B cell (primary cell): Measurements from ENCODE around the gene LRRC74A.

Experiments
- EZH2 ChIP-seq: IDR thresholded peaks from 2 replicates; pipeline ENCODE4 v1.6.1; 2012; ENCODE audit warnings: borderline replicate concordance, low read depth, mild to moderate bottlenecking, moderate library complexity, low read length; ENCODE audit not compliant: insufficient read depth, poor library complexity, severe bottlenecking
- TF ChIP-seq, protein P1 (sequence below): fragments of 200-600 bp; IDR thresholded peaks from one replicate; pipeline ENCODE4 v1.8.0; 2022; ENCODE audit warnings: antibody characterized with exemption, mild to moderate bottlenecking

DNA sequence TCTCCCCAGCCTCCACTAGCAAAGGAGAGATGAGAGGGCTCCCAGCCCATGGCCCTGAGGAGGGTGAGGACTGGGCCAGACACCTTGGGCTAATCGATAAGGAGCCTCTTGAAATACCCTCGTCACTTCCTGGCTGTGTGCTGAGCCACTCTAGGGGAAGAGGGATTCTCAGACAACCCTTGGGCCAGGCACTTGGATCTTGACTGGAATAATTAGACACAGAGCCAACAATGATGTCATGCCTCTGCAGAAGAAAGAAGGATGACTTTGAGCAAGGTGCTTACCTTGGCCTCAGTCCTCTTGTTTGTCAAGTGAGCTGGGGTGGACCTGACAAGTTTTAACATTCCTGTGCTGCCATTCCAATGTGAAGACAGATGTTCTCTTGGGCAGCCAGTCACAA is 83.1 kb downstream of the LRRC74A start:
- TF ChIP-seq, protein P1, sequence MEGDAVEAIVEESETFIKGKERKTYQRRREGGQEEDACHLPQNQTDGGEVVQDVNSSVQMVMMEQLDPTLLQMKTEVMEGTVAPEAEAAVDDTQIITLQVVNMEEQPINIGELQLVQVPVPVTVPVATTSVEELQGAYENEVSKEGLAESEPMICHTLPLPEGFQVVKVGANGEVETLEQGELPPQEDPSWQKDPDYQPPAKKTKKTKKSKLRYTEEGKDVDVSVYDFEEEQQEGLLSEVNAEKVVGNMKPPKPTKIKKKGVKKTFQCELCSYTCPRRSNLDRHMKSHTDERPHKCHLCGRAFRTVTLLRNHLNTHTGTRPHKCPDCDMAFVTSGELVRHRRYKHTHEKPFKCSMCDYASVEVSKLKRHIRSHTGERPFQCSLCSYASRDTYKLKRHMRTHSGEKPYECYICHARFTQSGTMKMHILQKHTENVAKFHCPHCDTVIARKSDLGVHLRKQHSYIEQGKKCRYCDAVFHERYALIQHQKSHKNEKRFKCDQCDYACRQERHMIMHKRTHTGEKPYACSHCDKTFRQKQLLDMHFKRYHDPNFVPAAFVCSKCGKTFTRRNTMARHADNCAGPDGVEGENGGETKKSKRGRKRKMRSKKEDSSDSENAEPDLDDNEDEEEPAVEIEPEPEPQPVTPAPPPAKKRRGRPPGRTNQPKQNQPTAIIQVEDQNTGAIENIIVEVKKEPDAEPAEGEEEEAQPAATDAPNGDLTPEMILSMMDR, result no peak
- no peak for TF ChIP-seq EZH2
